SW480 (cell line): ENCODE data around the gene STX1A.

Experiments
- DNase-seq: peaks from one replicate; pipeline ENCODE4 v3.0.0-alpha.2; 2016; ENCODE audit warnings: low spot score

STX1A gene

GRCh38 chr7:73707045-73707631 is 12.3 kb downstream of the STX1A start:
- DNase-seq = no peak

GRCh38 chr7:73706126-73707044 is 13.1 kb downstream of the STX1A start:
- no peak for DNase-seq

GRCh38 chr7:73705551-73705920 is 13.9 kb downstream of the STX1A start:
- DNase-seq = no peak

- no peak for DNase-seq
These were observed 14.6 kb downstream of the STX1A start for GRCh38 chr7:73704640-73705550.

- no peak for DNase-seq
These were observed 15.5 kb downstream of the STX1A start for GRCh38 chr7:73703757-73704639.

- DNase-seq = no peak
These were observed 16.2 kb downstream of the STX1A start for GRCh38 chr7:73703225-73703624.

GRCh38 chr7:73702665-73703064 is 16.8 kb downstream of the STX1A start:
- no peak for DNase-seq

- DNase-seq = no peak
These were observed 17.2 kb downstream of the STX1A start for GRCh38 chr7:73702226-73702625.

- DNase-seq = peak; percentile 70
These were observed 18.0 kb downstream of the STX1A start for GRCh38 chr7:73701357-73701995.

- DNase-seq = no peak
These were observed 18.8 kb downstream of the STX1A start for GRCh38 chr7:73700581-73701134.

GRCh38 chr7:73700069-73700423 is 19.4 kb downstream of the STX1A start:
- no peak for DNase-seq

GRCh38 chr7:73699370-73700068 is 19.9 kb downstream of the STX1A start:
- DNase-seq = no peak

GRCh38 chr7:73698410-73698809 is 21.1 kb downstream of the STX1A start:
- DNase-seq = no peak

GRCh38 chr7:73696372-73696771 is 23.1 kb downstream of the STX1A start:
- DNase-seq = no peak

- no peak for DNase-seq
These were observed 28.8 kb downstream of the STX1A start for GRCh38 chr7:73690646-73691045.

GRCh38 chr7:73688288-73688687 is 31.2 kb downstream of the STX1A start:
- DNase-seq = no peak

- DNase-seq = no peak
These were observed 34.2 kb downstream of the STX1A start for GRCh38 chr7:73685311-73685710.

GRCh38 chr7:73683788-73684693 is 35.4 kb downstream of the STX1A start:
- DNase-seq = no peak
